H1 (cell line): Measurements from ENCODE around the gene C15orf62. TPM values are rescaled to one million over a fixed set of nuclear protein-coding genes. Genes with fewer than 3 reads are reported as not detected.

Source experiments
- ATF2 ChIP-seq: IDR thresholded peaks from 2 replicates; pipeline ENCODE4 v1.6.1; 2012; ENCODE audit warnings: low read length, inconsistent platforms
- CHD2 ChIP-seq: IDR thresholded peaks from 2 replicates; pipeline ENCODE4 v1.6.1; 2012; ENCODE audit warnings: low read length, improper control_type of control experiment
- POU5F1 ChIP-seq: IDR thresholded peaks from 2 replicates; pipeline ENCODE4 v1.6.1; 2011; ENCODE audit warnings: low read depth, mild to moderate bottlenecking, low read length, moderate library complexity
- ZNF274 ChIP-seq: IDR thresholded peaks from 2 replicates; pipeline ENCODE4 v1.7.0; 2012; ENCODE audit warnings: low read length, borderline replicate concordance; ENCODE audit errors: extremely low read depth
- polyA plus RNA-seq, 7 experiments: library from polyadenylated mRNA; depleted of rRNA in 3 of 7; stranded (reverse) in 5 of 7; unstranded in 2 of 7; fragments of >200 nt in 5 of 7; fragments of 200-250 nt in 2 of 7; gene quantifications; 1 replicate in 5 of 7; 2 replicates in 1 of 7; 4 replicates in 1 of 7; pipeline versions ENCODE4 v1.2.1 to v1.2.3, GENCODE V29; 2011 to 2013; ENCODE audit warnings: missing spikeins in 2 of 7, mixed read lengths in 2 of 7
- total RNA-seq: library from RNA; stranded (reverse); fragmentation: NEBNext Ultra II Directional; extraction: Animal tissue kit (Norgen Biotek cat#: 25700); gene quantifications from 2 replicates; pipeline ENCODE4 v1.2.1, GENCODE V29; 2021

Gene C15orf62
- total and polyA plus RNA-seq, 2 of the 8 experiments (the other 6 are each of a cell fraction or from before 2014, with no cell fraction given), result 0.06 to 0.56 TPM

GRCh38 chr15:40731034-40731433, 38.7 kb upstream of the C15orf62 start (continued):
- TF ChIP-seq ATF2 (no peak), CHD2 (no peak), ZNF274 (no peak), POU5F1 (no peak)
